Endothelial cell of umbilical vein (primary cell): ENCODE measurements around the gene SKIC3.

Experiments
- CTCF ChIP-seq, 2 donors: IDR thresholded peaks; 1 replicate in 1 of 2; 2 replicates in 1 of 2; pipeline ENCODE4 v1.5.1; 2011; ENCODE audit warnings: low read length in 2 of 2, mild to moderate bottlenecking in 2 of 2, moderate library complexity in 2 of 2, control low read depth in 1 of 2, inconsistent platforms in 1 of 2, low read depth in 1 of 2; ENCODE audit not compliant: insufficient read depth in 1 of 2; ENCODE audit errors: extremely low read depth in 1 of 2
- EZH2 ChIP-seq: IDR thresholded peaks from 2 replicates; pipeline ENCODE4 v1.6.1; 2012; ENCODE audit warnings: borderline replicate concordance, low read depth, mild to moderate bottlenecking, moderate library complexity, low read length, inconsistent platforms; ENCODE audit not compliant: severe bottlenecking
- FOS ChIP-seq: IDR thresholded peaks from 2 replicates; pipeline ENCODE4 v1.6.1; 2011; ENCODE audit warnings: mild to moderate bottlenecking, low read length, moderate library complexity, borderline replicate concordance; ENCODE audit not compliant: insufficient read depth
- GATA2 ChIP-seq: IDR thresholded peaks from 2 replicates; pipeline ENCODE4 v1.7.0; 2011; ENCODE audit warnings: low read depth, mild to moderate bottlenecking, moderate library complexity, mixed read lengths, low read length; ENCODE audit not compliant: insufficient read length, insufficient read depth
- JUN ChIP-seq: IDR thresholded peaks from 2 replicates; pipeline ENCODE4 v1.6.1; 2011; ENCODE audit warnings: borderline replicate concordance, low read depth; ENCODE audit not compliant: insufficient read length, insufficient read depth
- MAX ChIP-seq: IDR thresholded peaks from 2 replicates; pipeline ENCODE4 v1.6.1; 2011; ENCODE audit not compliant: insufficient read depth, insufficient read length
- MYC ChIP-seq: IDR thresholded peaks from one replicate; pipeline ENCODE4 v1.6.1; 2011; ENCODE audit warnings: mild to moderate bottlenecking, low read depth, low read length
- POLR2A ChIP-seq: IDR thresholded peaks from 2 replicates; pipeline ENCODE4 v1.6.1; 2012; ENCODE audit warnings: low read depth, mild to moderate bottlenecking, control low read depth, low read length
- POLR2AphosphoS5 ChIP-seq: IDR thresholded peaks from 2 replicates; pipeline ENCODE4 v1.6.1; 2012; ENCODE audit warnings: low read depth, mild to moderate bottlenecking, control low read depth, low read length, moderate library complexity; ENCODE audit not compliant: insufficient read depth

GRCh38 chr5:95572016-95572415, 17.2 kb upstream of the SKIC3 start:
- TF ChIP-seq JUN = no peak
- no peak for TF ChIP-seq EZH2
- TF ChIP-seq POLR2AphosphoS5 = no peak
- TF ChIP-seq POLR2A = no peak
- TF ChIP-seq CTCF (IDR thresholded peaks at IDR 0.05; ENCODE audit: extremely low read depth in 1 of 2, insufficient read depth in 1 of 2, low read depth in 1 of 2, low read length in 2 of 2) = no peak
- TF ChIP-seq FOS = no peak
- TF ChIP-seq MYC = no peak
- TF ChIP-seq GATA2 = no peak
- no peak for TF ChIP-seq MAX
